ENCODE data around the gene CYB561D2. TPM values are rescaled to one million over a fixed set of nuclear protein-coding genes. Genes with fewer than 3 reads are reported as not detected.

Gene CYB561D2
- total RNA-seq, 1 experiment from 2014 or later, result 9.5 TPM

DNA sequence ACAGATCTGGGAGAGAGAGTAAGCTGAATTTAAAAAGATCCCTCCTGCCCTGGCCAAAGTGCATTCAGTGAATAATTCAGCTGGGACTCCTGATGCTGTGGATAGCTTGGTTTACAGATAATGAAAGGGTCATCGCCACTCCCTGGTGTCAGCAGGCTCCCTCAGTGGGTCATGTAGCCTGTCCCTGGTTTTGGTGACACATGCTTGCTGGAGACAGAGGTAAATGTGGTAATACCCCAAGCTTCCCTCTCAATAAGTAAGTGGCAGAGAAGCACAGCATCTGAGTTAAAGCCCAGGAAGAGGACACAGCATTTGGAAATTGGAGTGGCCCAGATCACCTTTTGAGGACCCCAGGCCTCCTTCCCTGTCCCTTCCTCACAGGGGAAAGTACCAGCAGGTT is 6.8 kb downstream of the CYB561D2 start:
- Histone ChIP-seq H4K20me1 (ENCODE audit: insufficient read depth) (no peaks in the 10 kb centered on the region), H3K27ac (ENCODE audit: low read depth, low read length) (no peak overlapping the region), H3K9me3 (ENCODE audit: control insufficient read depth in 1 of 2, insufficient read depth in 1 of 2, low read depth in 1 of 2, low read length in 2 of 2) (no peaks in the 10 kb centered on the region), H3K27me3 (ENCODE audit: insufficient read depth, low read length) (no peaks in the 10 kb centered on the region), H3K79me2 (ENCODE audit: insufficient read depth, low read length) (peaks cover 47% of the 10 kb centered on the region), H3K4me2 (ENCODE audit: low read length) (peak overlapping the region; percentile 89), H3K36me3 (ENCODE audit: control insufficient read depth in 1 of 2, insufficient read depth in 2 of 2, low read length in 2 of 2) (peaks cover 14 to 31% of the 10 kb centered on the region in 2 experiments; a peak in 3 of 4 replicates), H3K9me2 (ENCODE audit: insufficient read depth) (no peaks in the 10 kb centered on the region), H3K4me1 (ENCODE audit: control insufficient read depth in 1 of 2, insufficient read depth in 2 of 2, low read length in 2 of 2) (peaks cover 9 to 36% of the 10 kb centered on the region in 2 experiments; a peak in 3 of 4 replicates), H3K9ac (ENCODE audit: low read length) (no peak overlapping the region), H3K4me3 (replicated peaks in 1 of 2; ENCODE audit: low read depth in 1 of 2, low read length in 2 of 2) (no peak overlapping the region), H2AFZ (ENCODE audit: low read depth, low read length, poor library complexity, severe bottlenecking) (no peak overlapping the region)
- no TSS peak for BruUV-seq (replicated peaks)
- no peak for ATAC-seq
- DNase-seq (ENCODE audit: low read depth, low spot score), result no peak
- RAD21 ChIA-PET (ENCODE audit: low non-redundant PET in 1 of 2, low total read pairs in 2 of 2, uncharacterized antibody in 2 of 2, unreplicated experiment in 2 of 2), result no interaction called here
- TF ChIP-seq POLR2A (IDR thresholded peaks at IDR 0.05; ENCODE audit: borderline replicate concordance, extremely low read depth, insufficient read depth, insufficient read length) (no peak), ZNF274 (IDR thresholded peaks at IDR 0.05; ENCODE audit: low read depth, low read length) (no peak), EGR1 (IDR thresholded peaks at IDR 0.05; ENCODE audit: low read depth) (no peak), YY1 (IDR thresholded peaks at IDR 0.05; ENCODE audit: extremely low read depth, insufficient replicate concordance, low read depth, low read length) (no peak), CBX3 (IDR thresholded peaks at IDR 0.05; ENCODE audit: low read depth) (no peak), SP1 (IDR thresholded peaks at IDR 0.05; ENCODE audit: low read depth) (no peak), ZFX (IDR thresholded peaks at IDR 0.05) (no peak), TCF7L2 (IDR thresholded peaks at IDR 0.05; ENCODE audit: borderline replicate concordance, extremely low read depth, insufficient read depth, insufficient read length) (no peak), JUND (IDR thresholded peaks at IDR 0.05) (no peak), SIN3A (IDR thresholded peaks at IDR 0.05; ENCODE audit: low read depth) (no peak), FOSL1 (IDR thresholded peaks at IDR 0.05; ENCODE audit: low read depth) (no peak), EZH2phosphoT487 (IDR thresholded peaks at IDR 0.05; ENCODE audit: borderline replicate concordance) (no peak), EZH2 (IDR thresholded peaks at IDR 0.05) (no peak), RAD21 (IDR thresholded peaks at IDR 0.05; ENCODE audit: low read depth) (no peak)
- TF ChIP-seq, protein P1, sequence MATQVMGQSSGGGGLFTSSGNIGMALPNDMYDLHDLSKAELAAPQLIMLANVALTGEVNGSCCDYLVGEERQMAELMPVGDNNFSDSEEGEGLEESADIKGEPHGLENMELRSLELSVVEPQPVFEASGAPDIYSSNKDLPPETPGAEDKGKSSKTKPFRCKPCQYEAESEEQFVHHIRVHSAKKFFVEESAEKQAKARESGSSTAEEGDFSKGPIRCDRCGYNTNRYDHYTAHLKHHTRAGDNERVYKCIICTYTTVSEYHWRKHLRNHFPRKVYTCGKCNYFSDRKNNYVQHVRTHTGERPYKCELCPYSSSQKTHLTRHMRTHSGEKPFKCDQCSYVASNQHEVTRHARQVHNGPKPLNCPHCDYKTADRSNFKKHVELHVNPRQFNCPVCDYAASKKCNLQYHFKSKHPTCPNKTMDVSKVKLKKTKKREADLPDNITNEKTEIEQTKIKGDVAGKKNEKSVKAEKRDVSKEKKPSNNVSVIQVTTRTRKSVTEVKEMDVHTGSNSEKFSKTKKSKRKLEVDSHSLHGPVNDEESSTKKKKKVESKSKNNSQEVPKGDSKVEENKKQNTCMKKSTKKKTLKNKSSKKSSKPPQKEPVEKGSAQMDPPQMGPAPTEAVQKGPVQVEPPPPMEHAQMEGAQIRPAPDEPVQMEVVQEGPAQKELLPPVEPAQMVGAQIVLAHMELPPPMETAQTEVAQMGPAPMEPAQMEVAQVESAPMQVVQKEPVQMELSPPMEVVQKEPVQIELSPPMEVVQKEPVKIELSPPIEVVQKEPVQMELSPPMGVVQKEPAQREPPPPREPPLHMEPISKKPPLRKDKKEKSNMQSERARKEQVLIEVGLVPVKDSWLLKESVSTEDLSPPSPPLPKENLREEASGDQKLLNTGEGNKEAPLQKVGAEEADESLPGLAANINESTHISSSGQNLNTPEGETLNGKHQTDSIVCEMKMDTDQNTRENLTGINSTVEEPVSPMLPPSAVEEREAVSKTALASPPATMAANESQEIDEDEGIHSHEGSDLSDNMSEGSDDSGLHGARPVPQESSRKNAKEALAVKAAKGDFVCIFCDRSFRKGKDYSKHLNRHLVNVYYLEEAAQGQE (IDR thresholded peaks at IDR 0.05; ENCODE audit: low read depth), result no peak
- TF ChIP-seq, protein P2, sequence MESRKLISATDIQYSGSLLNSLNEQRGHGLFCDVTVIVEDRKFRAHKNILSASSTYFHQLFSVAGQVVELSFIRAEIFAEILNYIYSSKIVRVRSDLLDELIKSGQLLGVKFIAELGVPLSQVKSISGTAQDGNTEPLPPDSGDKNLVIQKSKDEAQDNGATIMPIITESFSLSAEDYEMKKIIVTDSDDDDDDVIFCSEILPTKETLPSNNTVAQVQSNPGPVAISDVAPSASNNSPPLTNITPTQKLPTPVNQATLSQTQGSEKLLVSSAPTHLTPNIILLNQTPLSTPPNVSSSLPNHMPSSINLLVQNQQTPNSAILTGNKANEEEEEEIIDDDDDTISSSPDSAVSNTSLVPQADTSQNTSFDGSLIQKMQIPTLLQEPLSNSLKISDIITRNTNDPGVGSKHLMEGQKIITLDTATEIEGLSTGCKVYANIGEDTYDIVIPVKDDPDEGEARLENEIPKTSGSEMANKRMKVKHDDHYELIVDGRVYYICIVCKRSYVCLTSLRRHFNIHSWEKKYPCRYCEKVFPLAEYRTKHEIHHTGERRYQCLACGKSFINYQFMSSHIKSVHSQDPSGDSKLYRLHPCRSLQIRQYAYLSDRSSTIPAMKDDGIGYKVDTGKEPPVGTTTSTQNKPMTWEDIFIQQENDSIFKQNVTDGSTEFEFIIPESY (IDR thresholded peaks at IDR 0.05; ENCODE audit: extremely low read depth, insufficient replicate concordance, low read length), result no peak
- TF ChIP-seq, protein P3, sequence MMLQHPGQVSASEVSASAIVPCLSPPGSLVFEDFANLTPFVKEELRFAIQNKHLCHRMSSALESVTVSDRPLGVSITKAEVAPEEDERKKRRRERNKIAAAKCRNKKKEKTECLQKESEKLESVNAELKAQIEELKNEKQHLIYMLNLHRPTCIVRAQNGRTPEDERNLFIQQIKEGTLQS (IDR thresholded peaks at IDR 0.05), result no peak
- TF ChIP-seq, protein P4, sequence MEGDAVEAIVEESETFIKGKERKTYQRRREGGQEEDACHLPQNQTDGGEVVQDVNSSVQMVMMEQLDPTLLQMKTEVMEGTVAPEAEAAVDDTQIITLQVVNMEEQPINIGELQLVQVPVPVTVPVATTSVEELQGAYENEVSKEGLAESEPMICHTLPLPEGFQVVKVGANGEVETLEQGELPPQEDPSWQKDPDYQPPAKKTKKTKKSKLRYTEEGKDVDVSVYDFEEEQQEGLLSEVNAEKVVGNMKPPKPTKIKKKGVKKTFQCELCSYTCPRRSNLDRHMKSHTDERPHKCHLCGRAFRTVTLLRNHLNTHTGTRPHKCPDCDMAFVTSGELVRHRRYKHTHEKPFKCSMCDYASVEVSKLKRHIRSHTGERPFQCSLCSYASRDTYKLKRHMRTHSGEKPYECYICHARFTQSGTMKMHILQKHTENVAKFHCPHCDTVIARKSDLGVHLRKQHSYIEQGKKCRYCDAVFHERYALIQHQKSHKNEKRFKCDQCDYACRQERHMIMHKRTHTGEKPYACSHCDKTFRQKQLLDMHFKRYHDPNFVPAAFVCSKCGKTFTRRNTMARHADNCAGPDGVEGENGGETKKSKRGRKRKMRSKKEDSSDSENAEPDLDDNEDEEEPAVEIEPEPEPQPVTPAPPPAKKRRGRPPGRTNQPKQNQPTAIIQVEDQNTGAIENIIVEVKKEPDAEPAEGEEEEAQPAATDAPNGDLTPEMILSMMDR (IDR thresholded peaks at IDR 0.05 in 2 of 3, conservative IDR thresholded peaks at IDR 0.05 in 1 of 3; ENCODE audit: borderline replicate concordance in 1 of 3, insufficient read depth in 1 of 3, low read depth in 2 of 3, low read length in 2 of 3), result no peak
- POLR2A ChIA-PET, result no interaction called here
- intact Hi-C loops (cut with micrococcal nuclease), result loop anchor here (10.0 kb wide), 1 partner anchor 1027 kb away; the partner anchor contains the start of gene MANF
- CTCF ChIA-PET, result no interaction called here

All from HCT116 (cell line).